Measurements from ENCODE around the gene ANKRD42.

GRCh38 chr11:83252266-83252665 is 58.8 kb downstream of the ANKRD42 start:
- TF ChIP-seq CTCF (IDR thresholded peaks at IDR 0.05), result no peak
- TF ChIP-seq POLR2A (IDR thresholded peaks at IDR 0.05), result no peak

Measured in thyroid gland (tissue), 4 donors.